IPS-18a (cell line): ENCODE results near the gene HEATR5B.

Experiments
- H3K27ac ChIP-seq: one replicate; pipeline ENCODE4 v1.5.1; 2013; ENCODE audit warnings: low read length
- H3K27me3 ChIP-seq: one replicate; pipeline ENCODE4 v1.6.1; 2013; ENCODE audit warnings: mild to moderate bottlenecking, low read length; ENCODE audit not compliant: control insufficient read depth, insufficient read depth
- H3K36me3 ChIP-seq: one replicate; pipeline ENCODE4 v1.6.1; 2013; ENCODE audit warnings: low read depth, low read length; ENCODE audit not compliant: control insufficient read depth
- H3K4me1 ChIP-seq: one replicate; pipeline ENCODE4 v1.6.1; 2013; ENCODE audit warnings: low read depth, low read length; ENCODE audit not compliant: control insufficient read depth
- H3K4me3 ChIP-seq: one replicate; pipeline ENCODE4 v1.5.1; 2013; ENCODE audit warnings: low read length
- H3K9ac ChIP-seq: one replicate; pipeline ENCODE4 v1.6.1; 2013; ENCODE audit warnings: mild to moderate bottlenecking, low read length, moderate library complexity
- H3K9me3 ChIP-seq: one replicate; pipeline ENCODE4 v1.6.1; 2013; ENCODE audit warnings: low read depth, low read length; ENCODE audit not compliant: control insufficient read depth

The HEATR5B gene

DNA sequence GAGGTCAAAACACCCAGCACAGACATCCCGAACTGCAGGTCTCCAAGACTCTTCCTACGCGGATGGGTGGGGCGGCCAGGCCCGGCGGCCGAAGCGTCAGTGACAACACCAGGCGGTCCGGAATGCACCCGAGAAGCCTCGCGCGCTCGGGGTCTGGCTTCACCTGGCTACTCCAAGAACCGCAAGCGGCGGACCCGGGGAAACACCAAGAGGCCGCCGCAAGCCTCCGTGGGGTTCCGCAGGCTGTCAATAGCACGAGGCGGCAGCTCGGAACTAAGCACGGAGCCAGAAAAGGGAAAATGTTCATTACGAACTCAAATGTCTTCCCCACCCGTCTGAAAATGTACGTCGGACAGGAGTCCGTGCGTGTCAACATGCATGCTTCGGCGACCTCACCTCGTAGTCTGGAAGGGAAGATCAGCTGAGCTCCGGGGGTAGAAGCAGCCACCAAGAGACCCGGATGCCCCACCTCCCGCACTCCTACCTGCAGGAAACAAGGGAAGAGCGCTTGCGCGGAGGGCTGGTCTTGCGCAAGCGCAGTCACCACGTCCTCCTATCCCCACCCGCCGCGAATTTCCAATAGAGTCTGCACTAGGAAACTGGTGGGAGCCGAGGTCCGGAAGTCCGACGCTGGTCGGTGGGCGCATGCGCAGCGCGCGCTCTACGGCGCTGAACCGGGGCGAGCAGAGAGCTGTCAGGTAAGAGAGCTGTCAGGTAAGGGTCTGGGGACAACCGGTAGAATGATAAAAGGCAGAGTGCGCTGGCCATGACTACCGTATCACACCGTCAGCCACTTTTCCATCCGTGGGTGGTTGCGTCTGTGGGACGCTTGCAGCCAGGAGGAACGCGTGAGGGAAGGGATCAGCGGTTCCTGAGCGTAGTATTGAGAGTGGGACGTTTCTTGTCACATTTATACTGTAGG is at the start of gene HEATR5B, which contains the start of gene GPATCH11:
Gene HEATR5B, minus strand, starts transcription at position 500 of the 922 bp plus-strand sequence. CDS start 958 bp downstream, outside the sequence.
Gene GPATCH11, plus strand, starts transcription at position 646 of the 922 bp plus-strand sequence. CDS start 3,864 bp downstream, outside the sequence.
- Histone ChIP-seq H3K9ac (peak within 1 kb of the TSS; percentile 60), H3K9me3 (no peaks in the 10 kb centered on the region), H3K4me3 (peak within 1 kb of the TSS; percentile 81), H3K27ac (no peak within 1 kb of the TSS), H3K36me3 (no peaks in the 10 kb centered on the region), H3K4me1 (peaks cover 8% of the 10 kb centered on the region), H3K27me3 (no peaks in the 10 kb centered on the region)

DNA sequence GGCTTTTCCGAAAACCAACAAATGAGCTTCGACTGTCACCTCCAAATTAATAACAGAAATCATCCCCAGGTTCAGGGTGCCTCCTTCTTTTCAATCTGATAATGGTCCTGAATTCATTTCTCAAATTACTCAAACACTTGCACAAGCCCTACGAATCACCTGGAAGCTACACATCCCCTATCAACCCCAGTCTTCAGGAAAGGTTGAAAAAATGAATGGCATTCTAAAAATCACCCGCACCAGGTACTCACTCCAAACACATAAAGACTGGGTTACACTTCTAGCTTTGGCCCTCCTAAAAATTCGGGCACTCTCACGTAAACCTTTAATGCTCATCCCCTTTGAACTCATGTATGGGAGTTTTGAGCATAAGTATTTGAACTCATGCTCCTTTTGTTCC is 48.7 kb upstream of the HEATR5B start:
- no peak overlapping the region for H3K4me3 ChIP-seq
- no peak overlapping the region for H3K27ac ChIP-seq
- no peaks in the 10 kb centered on the region for H3K27me3 ChIP-seq
- H3K9me3 ChIP-seq: no peaks in the 10 kb centered on the region
- no peak overlapping the region for H3K9ac ChIP-seq
- H3K36me3 ChIP-seq: peaks cover 53% of the 10 kb centered on the region
- no peaks in the 10 kb centered on the region for H3K4me1 ChIP-seq

DNA sequence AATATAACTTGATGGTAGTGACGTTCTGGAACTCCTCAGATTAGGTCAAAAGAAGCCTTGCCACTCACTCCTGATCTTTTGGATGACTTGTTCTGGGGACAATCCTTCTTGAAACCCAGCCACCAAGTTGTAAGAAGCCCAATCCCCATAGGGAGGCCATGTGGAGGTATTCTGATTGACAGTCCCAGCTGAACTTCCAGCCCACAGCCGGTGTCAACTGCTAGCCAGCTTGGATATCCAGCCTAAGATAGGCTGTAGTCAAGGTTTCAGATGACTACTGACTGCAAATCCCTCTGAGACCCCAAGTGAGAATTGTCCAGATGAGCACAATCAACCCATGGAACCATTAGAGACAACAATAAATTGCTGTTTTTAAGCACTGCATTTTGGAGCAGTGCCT is 41.2 kb upstream of the HEATR5B start:
- H3K27ac ChIP-seq: no peak overlapping the region
- peaks cover 20% of the 10 kb centered on the region for H3K36me3 ChIP-seq
- H3K9ac ChIP-seq: no peak overlapping the region

DNA sequence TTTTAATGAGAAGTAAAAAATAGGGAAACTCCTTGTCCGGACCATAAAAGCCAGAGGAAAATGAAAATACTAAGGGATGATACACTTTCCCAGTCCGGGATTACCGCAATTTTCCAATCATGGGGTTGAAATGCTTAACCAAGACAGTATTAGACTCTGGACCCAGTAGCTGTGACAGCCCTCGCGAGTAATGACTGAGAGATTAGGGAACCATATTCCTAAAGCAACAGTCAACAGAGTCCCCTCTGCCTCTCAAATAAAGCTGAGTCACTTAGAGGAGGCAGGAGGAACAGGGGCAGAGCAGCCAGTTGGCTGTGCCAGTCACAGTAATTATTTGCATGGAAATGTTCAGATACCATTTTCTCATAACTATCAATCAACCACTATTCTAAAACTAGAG is 35.0 kb upstream of the HEATR5B start:
- no peak overlapping the region for H3K4me3 ChIP-seq
- peaks cover 8% of the 10 kb centered on the region for H3K36me3 ChIP-seq

More for the DNA sequence above, 41.2 kb upstream of the HEATR5B start:
- Histone ChIP-seq H3K4me3 (no peak overlapping the region), H3K9me3 (no peaks in the 10 kb centered on the region), H3K4me1 (no peaks in the 10 kb centered on the region), H3K27me3 (no peaks in the 10 kb centered on the region)

GRCh38 chr2:37117566-37117965 is 33.4 kb upstream of the HEATR5B start:
- no peak overlapping the region for H3K9ac ChIP-seq
- no peak overlapping the region for H3K4me3 ChIP-seq
- H3K27ac ChIP-seq: no peak overlapping the region
- H3K27me3 ChIP-seq: no peaks in the 10 kb centered on the region
- H3K9me3 ChIP-seq: no peaks in the 10 kb centered on the region
- H3K36me3 ChIP-seq: peaks cover 8% of the 10 kb centered on the region
- no peaks in the 10 kb centered on the region for H3K4me1 ChIP-seq

More for the DNA sequence above, 35.0 kb upstream of the HEATR5B start:
- Histone ChIP-seq H3K4me1 (no peaks in the 10 kb centered on the region), H3K27ac (no peak overlapping the region), H3K27me3 (no peaks in the 10 kb centered on the region), H3K9me3 (no peaks in the 10 kb centered on the region), H3K9ac (no peak overlapping the region)

- Histone ChIP-seq H3K4me1 (no peaks in the 10 kb centered on the region), H3K4me3 (no peak overlapping the region), H3K36me3 (peaks cover 15% of the 10 kb centered on the region), H3K9ac (no peak overlapping the region), H3K27ac (no peak overlapping the region), H3K27me3 (no peaks in the 10 kb centered on the region), H3K9me3 (no peaks in the 10 kb centered on the region)
Measured at GRCh38 chr2:37111958-37112357, 27.8 kb upstream of the HEATR5B start.

DNA sequence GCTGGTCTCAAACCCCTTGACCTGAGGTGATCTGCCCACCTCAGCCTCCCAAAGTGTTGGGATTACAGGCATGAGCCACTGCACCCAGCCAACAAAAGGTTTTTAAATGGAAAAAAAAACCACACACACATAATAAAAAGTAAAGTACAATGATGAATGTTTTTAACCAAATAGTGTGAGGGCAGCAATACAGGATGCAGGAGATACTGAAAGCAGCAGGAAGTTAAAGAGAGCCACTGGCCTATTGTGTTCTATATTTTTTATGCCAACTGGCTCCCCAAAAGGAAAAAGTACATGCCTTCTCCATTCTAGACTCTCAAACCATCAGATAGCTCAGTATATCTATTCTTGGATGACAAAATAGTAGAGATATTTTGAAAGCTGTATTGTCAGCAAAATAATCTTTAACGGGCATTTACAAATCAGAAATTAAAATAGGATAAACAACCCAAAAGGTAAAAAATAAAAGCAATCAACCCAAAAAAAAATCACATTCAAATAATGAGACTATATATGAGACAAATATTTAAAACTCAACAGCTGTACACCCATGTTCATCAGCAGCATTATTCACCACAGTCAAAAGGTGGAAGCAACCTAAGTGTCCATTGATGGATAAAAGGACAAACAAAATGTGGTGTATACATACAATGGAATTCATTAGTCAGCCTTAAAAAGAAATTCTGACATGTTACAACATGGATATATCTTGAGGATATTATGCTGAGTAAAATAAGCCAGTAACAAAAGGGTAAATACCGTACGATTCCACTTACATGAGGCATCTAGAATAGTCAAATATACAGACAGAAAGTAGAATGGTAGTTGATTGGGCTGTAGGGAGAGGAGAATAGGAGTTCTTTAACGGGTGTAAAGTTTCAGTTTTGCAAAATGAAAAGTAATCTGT is 26.4 kb upstream of the HEATR5B start:
- H3K4me3 ChIP-seq: no peak overlapping the region
- no peaks in the 10 kb centered on the region for H3K9me3 ChIP-seq
- H3K9ac ChIP-seq: no peak overlapping the region
- H3K27me3 ChIP-seq: no peaks in the 10 kb centered on the region
- peaks cover 4% of the 10 kb centered on the region for H3K4me1 ChIP-seq
- no peak overlapping the region for H3K27ac ChIP-seq
- H3K36me3 ChIP-seq: peaks cover 22% of the 10 kb centered on the region

DNA sequence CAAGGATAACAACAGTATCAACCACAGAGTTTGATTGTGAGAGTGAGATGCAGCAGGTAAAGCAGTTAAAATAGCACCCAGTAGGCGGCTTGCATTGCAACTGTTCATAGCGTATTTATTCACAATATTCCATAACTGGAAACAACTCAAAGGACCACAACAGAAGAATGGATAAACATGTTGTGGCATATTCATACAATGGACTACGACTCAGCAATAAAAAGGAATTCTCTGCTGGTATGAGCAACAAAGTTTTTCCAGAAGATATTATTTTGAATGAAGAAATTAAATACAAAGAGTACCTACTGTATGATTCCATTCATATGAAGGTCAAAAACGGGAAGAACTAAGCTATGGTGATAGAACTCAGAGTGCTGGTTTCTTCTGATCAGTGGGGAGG is 25.4 kb upstream of the HEATR5B start:
- peaks cover 8% of the 10 kb centered on the region for H3K4me1 ChIP-seq
- no peaks in the 10 kb centered on the region for H3K27me3 ChIP-seq
- no peak overlapping the region for H3K27ac ChIP-seq
- H3K4me3 ChIP-seq: no peak overlapping the region
- peaks cover 22% of the 10 kb centered on the region for H3K36me3 ChIP-seq
- no peak overlapping the region for H3K9ac ChIP-seq
- H3K9me3 ChIP-seq: no peaks in the 10 kb centered on the region

GRCh38 chr2:37105150-37105549 is 21.0 kb upstream of the HEATR5B start:
- H3K36me3 ChIP-seq: peaks cover 25% of the 10 kb centered on the region
- H3K9me3 ChIP-seq: no peaks in the 10 kb centered on the region
- no peak overlapping the region for H3K4me3 ChIP-seq
- no peak overlapping the region for H3K9ac ChIP-seq
- H3K4me1 ChIP-seq: peaks cover 8% of the 10 kb centered on the region
- no peak overlapping the region for H3K27ac ChIP-seq
- no peaks in the 10 kb centered on the region for H3K27me3 ChIP-seq

DNA sequence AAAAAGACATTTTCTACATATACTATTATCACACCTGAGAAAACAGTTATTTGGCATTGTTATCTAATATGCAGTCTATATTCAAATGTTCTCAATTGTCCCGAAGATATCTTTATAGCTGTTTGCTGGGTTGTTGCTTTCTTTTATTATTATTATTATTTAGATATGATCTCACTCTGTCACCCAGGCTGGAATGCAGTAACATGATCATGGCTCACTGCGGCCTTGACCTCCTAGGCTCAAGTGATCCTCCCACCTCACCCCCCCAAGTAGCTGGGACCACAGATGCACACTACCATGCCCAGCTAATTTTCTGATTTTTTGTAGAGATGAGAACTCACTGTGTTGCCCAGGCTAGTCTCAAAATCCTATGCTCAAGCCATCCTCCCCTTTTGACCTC is 20.0 kb upstream of the HEATR5B start:
- H3K9ac ChIP-seq: no peak overlapping the region
- peaks cover 22% of the 10 kb centered on the region for H3K36me3 ChIP-seq
- H3K4me1 ChIP-seq: peaks cover 8% of the 10 kb centered on the region
- H3K27ac ChIP-seq: no peak overlapping the region
- no peaks in the 10 kb centered on the region for H3K27me3 ChIP-seq
- H3K4me3 ChIP-seq: no peak overlapping the region
- no peaks in the 10 kb centered on the region for H3K9me3 ChIP-seq

GRCh38 chr2:37102588-37102987 is 18.4 kb upstream of the HEATR5B start:
- Histone ChIP-seq H3K27me3 (no peaks in the 10 kb centered on the region), H3K4me3 (no peak overlapping the region), H3K4me1 (peaks cover 8% of the 10 kb centered on the region), H3K9ac (no peak overlapping the region), H3K36me3 (peaks cover 16% of the 10 kb centered on the region), H3K27ac (no peak overlapping the region), H3K9me3 (no peaks in the 10 kb centered on the region)
